Mucosa of rectum (tissue), 2 donors: Measurements from ENCODE around the gene NCBP1.

Experiments
- H3K27ac ChIP-seq, 2 donors: one replicate each; pipeline ENCODE4 v1.7.0; 2013; ENCODE audit warnings: inconsistent platforms in 2 of 2, low read depth in 2 of 2, low read length in 2 of 2
- H3K27me3 ChIP-seq, 2 donors: one replicate each; pipeline ENCODE4 v1.7.0; 2013; ENCODE audit warnings: low read length in 2 of 2; ENCODE audit not compliant: control insufficient read depth in 2 of 2, insufficient read depth in 2 of 2
- H3K36me3 ChIP-seq, 2 donors: one replicate each; pipeline ENCODE4 v1.7.0; 2013; ENCODE audit warnings: low read length in 2 of 2; ENCODE audit not compliant: control insufficient read depth in 2 of 2, insufficient read depth in 2 of 2
- H3K4me1 ChIP-seq, 2 donors: one replicate each; pipeline ENCODE4 v1.7.0; 2013; ENCODE audit warnings: low read length in 2 of 2, mild to moderate bottlenecking in 1 of 2; ENCODE audit not compliant: control insufficient read depth in 2 of 2, insufficient read depth in 2 of 2
- H3K4me3 ChIP-seq, 2 donors: one replicate each; pipeline ENCODE4 v1.7.0; 2013; ENCODE audit warnings: low read length in 2 of 2
- H3K9ac ChIP-seq, 2 donors: one replicate each; pipeline ENCODE4 v1.7.0; 2013; ENCODE audit warnings: low read length in 2 of 2, low read depth in 1 of 2, mild to moderate bottlenecking in 1 of 2
- H3K9me3 ChIP-seq, 2 donors: one replicate each; pipeline ENCODE4 v1.7.0; 2013; ENCODE audit warnings: low read length in 2 of 2; ENCODE audit not compliant: control insufficient read depth in 2 of 2
- donor health status: healthy.
- donor health status: Normal muscosa, but diverticular disease.

Gene NCBP1

GRCh38 chr9:97666907-97667686, 33.5 kb downstream of the NCBP1 start:
- no peaks in the 10 kb centered on the region for H3K9me3 ChIP-seq
- peaks cover 0 to 3% of the 10 kb centered on the region in 2 donors for H3K4me1 ChIP-seq
- H3K4me3 ChIP-seq = no peak overlapping the region
- no peak overlapping the region for H3K9ac ChIP-seq
- no peaks in the 10 kb centered on the region for H3K27me3 ChIP-seq
- peaks cover 89 to 90% of the 10 kb centered on the region in 2 donors for H3K36me3 ChIP-seq
- H3K27ac ChIP-seq = no peak overlapping the region

- no peak overlapping the region for H3K4me3 ChIP-seq
- no peaks in the 10 kb centered on the region for H3K9me3 ChIP-seq
- H3K4me1 ChIP-seq = peaks cover 0 to 3% of the 10 kb centered on the region in 2 donors
- H3K36me3 ChIP-seq = peaks cover 85 to 91% of the 10 kb centered on the region in 2 donors
- no peak overlapping the region for H3K9ac ChIP-seq
- no peaks in the 10 kb centered on the region for H3K27me3 ChIP-seq
- no peak overlapping the region for H3K27ac ChIP-seq
These were observed 34.9 kb downstream of the NCBP1 start for GRCh38 chr9:97668485-97668884.

- H3K4me3 ChIP-seq = no peak overlapping the region
- H3K27me3 ChIP-seq = no peaks in the 10 kb centered on the region
- peaks cover 87 to 91% of the 10 kb centered on the region in 2 donors for H3K36me3 ChIP-seq
- H3K4me1 ChIP-seq = peaks cover 0 to 3% of the 10 kb centered on the region in 2 donors
- no peaks in the 10 kb centered on the region for H3K9me3 ChIP-seq
- H3K9ac ChIP-seq = no peak overlapping the region
- no peak overlapping the region for H3K27ac ChIP-seq
These were observed 37.0 kb downstream of the NCBP1 start for GRCh38 chr9:97670586-97670985.

GRCh38 chr9:97672403-97672802, 38.8 kb downstream of the NCBP1 start:
- Histone ChIP-seq H3K36me3 (peaks cover 82 to 85% of the 10 kb centered on the region in 2 donors), H3K4me3 (no peak overlapping the region), H3K9ac (no peak overlapping the region), H3K4me1 (peaks cover 0 to 3% of the 10 kb centered on the region in 2 donors), H3K27me3 (no peaks in the 10 kb centered on the region), H3K9me3 (no peaks in the 10 kb centered on the region), H3K27ac (no peak overlapping the region)

GRCh38 chr9:97673922-97674321, 40.3 kb downstream of the NCBP1 start:
- Histone ChIP-seq H3K27ac (no peak overlapping the region), H3K4me1 (peaks cover 0 to 3% of the 10 kb centered on the region in 2 donors), H3K36me3 (peaks cover 71 to 79% of the 10 kb centered on the region in 2 donors)

GRCh38 chr9:97675655-97676054, 42.0 kb downstream of the NCBP1 start:
- H3K27me3 ChIP-seq = no peaks in the 10 kb centered on the region
- H3K9ac ChIP-seq = no peak overlapping the region
- no peak overlapping the region for H3K27ac ChIP-seq
- H3K4me1 ChIP-seq = peaks cover 0 to 3% of the 10 kb centered on the region in 2 donors
- no peak overlapping the region for H3K4me3 ChIP-seq
- no peaks in the 10 kb centered on the region for H3K9me3 ChIP-seq
- peaks cover 65 to 67% of the 10 kb centered on the region in 2 donors for H3K36me3 ChIP-seq

More at GRCh38 chr9:97673922-97674321, 40.3 kb downstream of the NCBP1 start:
- H3K9me3 ChIP-seq = no peaks in the 10 kb centered on the region
- no peak overlapping the region for H3K4me3 ChIP-seq
- no peak overlapping the region for H3K9ac ChIP-seq
- no peaks in the 10 kb centered on the region for H3K27me3 ChIP-seq

- Histone ChIP-seq H3K36me3 (peaks cover 46 to 57% of the 10 kb centered on the region in 2 donors), H3K9me3 (no peaks in the 10 kb centered on the region), H3K27me3 (no peaks in the 10 kb centered on the region), H3K9ac (no peak overlapping the region), H3K4me1 (no peaks in the 10 kb centered on the region), H3K27ac (no peak overlapping the region), H3K4me3 (no peak overlapping the region)
These were observed 48.6 kb downstream of the NCBP1 start for GRCh38 chr9:97682242-97682641.

- H3K4me3 ChIP-seq = no peak overlapping the region
- H3K36me3 ChIP-seq = peaks cover 38 to 49% of the 10 kb centered on the region in 2 donors
- no peak overlapping the region for H3K27ac ChIP-seq
- H3K9ac ChIP-seq = no peak overlapping the region
- no peaks in the 10 kb centered on the region for H3K9me3 ChIP-seq
- no peaks in the 10 kb centered on the region for H3K27me3 ChIP-seq
- H3K4me1 ChIP-seq = no peaks in the 10 kb centered on the region
These were observed 55.0 kb downstream of the NCBP1 start for GRCh38 chr9:97688654-97689053.

GRCh38 chr9:97689401-97690180, 56.0 kb downstream of the NCBP1 start:
- H3K9me3 ChIP-seq = no peaks in the 10 kb centered on the region
- H3K36me3 ChIP-seq = peaks cover 30 to 39% of the 10 kb centered on the region in 2 donors
- no peak overlapping the region for H3K4me3 ChIP-seq
- no peak overlapping the region for H3K27ac ChIP-seq
- no peaks in the 10 kb centered on the region for H3K27me3 ChIP-seq
- H3K9ac ChIP-seq = no peak overlapping the region
- H3K4me1 ChIP-seq = peaks cover 0 to 2% of the 10 kb centered on the region in 2 donors

- Histone ChIP-seq H3K27me3 (no peaks in the 10 kb centered on the region), H3K9me3 (no peaks in the 10 kb centered on the region), H3K36me3 (peaks cover 9 to 11% of the 10 kb centered on the region in 2 donors), H3K9ac (peak overlapping the region in 1 of 2 donors; percentile 10), H3K27ac (no peak overlapping the region), H3K4me3 (no peak overlapping the region), H3K4me1 (peaks cover 7 to 20% of the 10 kb centered on the region in 2 donors)
These were observed 61.1 kb downstream of the NCBP1 start for GRCh38 chr9:97694769-97695168.
